Gastroesophageal sphincter (tissue), 4 donors: ENCODE data around the gene FLOT2. TPM values are rescaled to one million over a fixed set of nuclear protein-coding genes. Genes with fewer than 3 reads are reported as not detected.
"Not testable (repeated sequence)": the region's sequence is repeated elsewhere in the genome, so short reads cannot be mapped to it uniquely, and the experiment has no call there.

Experiments
- ATAC-seq: fragments of 150-250 bp; one replicate; pipeline ENCODE4 v1.9.1; 2016; ENCODE audit warnings: mild to moderate bottlenecking, moderate library complexity
- H3K27ac ChIP-seq, 4 donors: fragments of 200-600 bp; sonication (generic) in 3 of 4; 1 replicate in 3 of 4; 2 replicates in 1 of 4; pipeline ENCODE4 v1.5.1; 2016 to 2019
- H3K27me3 ChIP-seq: fragments of 200-600 bp; sonication (generic); one replicate; pipeline ENCODE4 v1.5.1; 2019
- H3K36me3 ChIP-seq, 2 donors: fragments of 200-600 bp; sonication (generic); one replicate each; pipeline ENCODE4 v1.5.1; 2019; ENCODE audit warnings: control low read depth in 1 of 2
- H3K4me1 ChIP-seq, 3 donors: fragments of 200-600 bp; sonication (generic); 1 replicate in 2 of 3; 2 replicates in 1 of 3; pipeline ENCODE4 v1.5.1; 2016 to 2019; ENCODE audit warnings: control low read depth in 2 of 3
- H3K4me3 ChIP-seq, 2 donors: fragments of 200-600 bp; sonication (generic); one replicate each; pipeline ENCODE4 v1.5.1; 2019; ENCODE audit warnings: mild to moderate bottlenecking in 1 of 2, moderate library complexity in 1 of 2
- H3K9me3 ChIP-seq, 3 donors: fragments of 200-600 bp; sonication (generic); one replicate each; pipeline ENCODE4 v1.5.1; 2017 to 2019; ENCODE audit warnings: control low read depth in 2 of 3
- CTCF ChIP-seq, 4 experiments: fragments of 200-600 bp in 2 of 4; fragments of 450-650 bp in 2 of 4; sonication (generic) in 1 of 4; IDR thresholded peaks; one replicate each; pipeline ENCODE4 v1.5.1; 2017 to 2019; ENCODE audit warnings: antibody characterized with exemption in 4 of 4, mild to moderate bottlenecking in 2 of 4, moderate library complexity in 2 of 4
- EP300 ChIP-seq: sonication (generic); formaldehyde crosslinking; IDR thresholded peaks from one replicate; pipeline ENCODE4 v1.6.1; 2017; ENCODE audit warnings: antibody characterized with exemption, mild to moderate bottlenecking
- POLR2A ChIP-seq, 2 donors: fragments of 450-650 bp; IDR thresholded peaks; one replicate each; pipeline ENCODE4 v1.6.1; 2017; ENCODE audit warnings: antibody characterized with exemption in 2 of 2, mild to moderate bottlenecking in 2 of 2, moderate library complexity in 1 of 2
- POLR2AphosphoS5 ChIP-seq: sonication (generic); formaldehyde crosslinking; IDR thresholded peaks from one replicate; pipeline ENCODE4 v1.6.1; 2017; ENCODE audit warnings: antibody characterized with exemption
- WGBS, 2 donors: methylation state at CpG; one replicate each; pipeline ENCODE4 v1.1.5; 2018; ENCODE audit warnings: low coverage in 1 of 2; 5-methylcytosine and 5-hydroxymethylcytosine counted together
- total RNA-seq, 4 donors: library from RNA; depleted of rRNA; stranded (reverse); fragments of >200 nt; gene quantifications; one replicate each; pipeline ENCODE4 v1.1.0, GENCODE V29; 2016

FLOT2 gene
- total RNA-seq, 4 donors from 2014 or later: 71.6 to 107 (median 91.2) TPM

- Histone ChIP-seq H3K4me1 (peaks cover 0 to 64% (median 11%) of the 10 kb centered on the region in 3 donors), H3K9me3 (no peaks in the 10 kb centered on the region), H3K27me3 (no peaks in the 10 kb centered on the region), H3K27ac (peak overlapping the region; percentile 73 to 96 (median 93)), H3K4me3 (peak overlapping the region; percentile 67 to 97), H3K36me3 (no peaks in the 10 kb centered on the region)
- TF ChIP-seq POLR2AphosphoS5 (no peak), EP300 (no peak), POLR2A (IDR thresholded peaks at IDR 0.05) (no peak), CTCF (IDR thresholded peaks at IDR 0.05) (no peak)
- ATAC-seq: peak; percentile 5
- WGBS, 2 donors: 47% methylated on average over 7 of the region's 23 CpGs; no CpG with 5 or more reads in 1 of the 2 donors
Measured at GRCh38 chr17:28897769-28898526, 415 bp upstream of the FLOT2 start.

GRCh38 chr17:28896491-28896883, 1.0 kb downstream of the FLOT2 start:
- Histone ChIP-seq H3K9me3 (no peaks in the 10 kb centered on the region), H3K4me1 (peaks cover 0 to 68% (median 11%) of the 10 kb centered on the region in 3 donors), H3K27me3 (no peaks in the 10 kb centered on the region), H3K27ac (peak overlapping the region; percentile 73 to 96 (median 93)), H3K36me3 (peaks cover 0 to 2% of the 10 kb centered on the region in 2 donors), H3K4me3 (peak overlapping the region; percentile 67 to 97)
- TF ChIP-seq POLR2A (IDR thresholded peaks at IDR 0.05): no peak
- no peak for TF ChIP-seq CTCF (IDR thresholded peaks at IDR 0.05)
- TF ChIP-seq EP300: no peak
- TF ChIP-seq POLR2AphosphoS5: no peak
- ATAC-seq: no peak
- 0 to 3% methylated on average over 1 to 3 of the region's 5 CpGs for WGBS, 2 donors

- no peaks in the 10 kb centered on the region for H3K9me3 ChIP-seq
- H3K27ac ChIP-seq: peak overlapping the region in 3 of 4 donors; percentile 90 to 96 (median 96)
- peaks cover 0 to 8% of the 10 kb centered on the region in 2 donors for H3K36me3 ChIP-seq
- WGBS, 2 donors: 77% methylated on average over 2 of the region's 3 CpGs; no CpG with 5 or more reads in 1 of the 2 donors
- peak overlapping the region in 1 of 2 donors; percentile 97 for H3K4me3 ChIP-seq
- H3K4me1 ChIP-seq: peaks cover 0 to 65% (median 11%) of the 10 kb centered on the region in 3 donors
- H3K27me3 ChIP-seq: no peaks in the 10 kb centered on the region
- TF ChIP-seq POLR2A (IDR thresholded peaks at IDR 0.05) (no peak), CTCF (IDR thresholded peaks at IDR 0.05) (no peak), POLR2AphosphoS5 (no peak), EP300 (no peak)
- ATAC-seq: no peak
Measured at GRCh38 chr17:28895794-28896447, 1.6 kb downstream of the FLOT2 start.

GRCh38 chr17:28893248-28894183, 4.0 kb downstream of the FLOT2 start:
- ATAC-seq, H3K27me3 ChIP-seq, H3K4me3 ChIP-seq, H3K9me3 ChIP-seq: not testable (repeated sequence)
- Histone ChIP-seq H3K36me3 (peaks cover 0 to 10% of the 10 kb centered on the region in 2 donors), H3K27ac (peak overlapping the region in 3 of 4 donors; percentile 39 to 53 (median 43)), H3K4me1 (peaks cover 0 to 71% (median 11%) of the 10 kb centered on the region in 3 donors)
- 75 to 80% methylated on average over 11 to 14 of the region's 16 CpGs for WGBS, 2 donors

GRCh38 chr17:28892024-28892423, 5.5 kb downstream of the FLOT2 start:
- WGBS, 2 donors: 60 to 96% methylated on average over 1 to 4 of the region's 4 CpGs
- Histone ChIP-seq H3K4me3 (no peak overlapping the region), H3K4me1 (peaks cover 0 to 62% (median 5%) of the 10 kb centered on the region in 3 donors), H3K27me3 (no peaks in the 10 kb centered on the region), H3K9me3 (no peaks in the 10 kb centered on the region), H3K27ac (peak overlapping the region in 1 of 4 donors; percentile 10), H3K36me3 (peaks cover 0 to 23% of the 10 kb centered on the region in 2 donors)
- no peak for ATAC-seq
- TF ChIP-seq POLR2AphosphoS5: no peak
